ENCODE data around the gene AKAP6.

DNA sequence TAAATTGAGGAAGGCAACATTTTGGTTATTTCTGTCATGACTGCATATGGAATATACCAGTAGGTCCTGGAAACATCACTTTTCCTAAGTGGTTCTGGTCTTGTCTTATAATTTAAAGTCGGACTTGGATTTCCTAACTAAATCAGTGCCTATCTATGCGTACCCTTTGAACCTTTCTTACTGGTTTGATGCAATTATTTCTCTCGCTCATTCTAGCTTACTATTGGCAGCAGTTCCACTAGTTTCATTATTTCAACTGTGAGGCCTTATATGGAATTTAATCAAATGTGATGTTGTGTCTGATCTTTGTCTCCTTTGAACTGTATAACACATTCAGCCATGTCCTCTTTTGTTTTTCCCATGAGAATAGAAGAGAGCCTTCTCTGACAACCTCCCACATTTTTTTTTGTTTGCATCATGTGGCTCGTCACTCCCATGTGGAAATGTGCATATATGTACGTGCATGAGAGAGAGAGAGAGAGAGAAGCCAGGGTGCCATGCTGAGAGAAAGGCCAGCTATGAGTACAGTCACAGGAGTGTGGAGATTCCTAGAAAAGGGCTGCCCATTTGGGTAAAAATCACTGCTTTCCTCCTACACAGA, 48.0 kb downstream of the AKAP6 start:
- TF ChIP-seq CTCF (IDR thresholded peaks at IDR 0.05) (no peak), POLR2A (IDR thresholded peaks at IDR 0.05) (no peak)

Measured in right lobe of liver (tissue), 4 donors.